Measurements from ENCODE around the gene EPO.

DNA sequence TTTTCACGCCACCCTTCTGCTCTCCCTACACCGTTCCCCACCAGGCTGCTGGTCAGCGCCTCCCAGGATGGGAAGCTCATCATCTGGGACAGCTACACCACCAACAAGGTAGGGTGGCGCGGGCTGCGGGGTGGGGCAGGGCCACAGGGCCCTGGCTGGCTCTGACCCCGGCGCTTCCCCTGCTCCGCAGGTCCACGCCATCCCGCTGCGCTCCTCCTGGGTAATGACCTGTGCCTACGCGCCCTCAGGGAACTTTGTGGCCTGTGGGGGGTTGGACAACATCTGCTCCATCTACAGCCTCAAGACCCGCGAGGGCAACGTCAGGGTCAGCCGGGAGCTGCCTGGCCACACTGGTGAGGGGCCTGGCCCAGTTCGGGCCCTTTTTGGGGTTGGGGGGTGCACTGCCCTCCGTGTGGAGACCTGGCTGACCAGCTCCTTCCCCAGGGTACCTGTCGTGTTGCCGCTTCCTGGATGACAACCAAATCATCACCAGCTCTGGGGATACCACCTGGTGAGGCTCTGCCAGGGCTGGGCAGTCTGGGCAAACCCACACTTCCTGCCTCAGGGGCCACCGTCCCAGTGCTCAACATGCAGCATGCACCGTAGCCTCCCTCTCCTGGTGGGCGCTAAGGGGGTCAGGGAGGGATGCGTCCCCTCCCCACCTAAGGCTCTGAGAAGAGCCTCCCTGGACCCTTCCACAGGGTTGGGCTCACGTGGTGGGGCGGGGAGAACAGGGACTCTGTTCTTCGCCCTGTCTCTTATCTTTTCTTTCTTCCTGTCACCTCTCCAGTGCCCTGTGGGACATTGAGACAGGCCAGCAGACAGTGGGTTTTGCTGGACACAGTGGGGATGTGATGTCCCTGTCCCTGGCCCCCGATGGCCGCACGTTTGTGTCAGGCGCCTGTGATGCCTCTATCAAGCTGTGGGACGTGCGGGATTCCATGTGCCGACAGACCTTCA is 42.7 kb upstream of the EPO start:
- TF ChIP-seq POLR2A (IDR thresholded peaks at IDR 0.05; ENCODE audit: low read length) (no peak), GATA1 (IDR thresholded peaks at IDR 0.05; ENCODE audit: low read depth, low read length) (no peak)
